Measurements from ENCODE around the gene NCBP1. TPM values are rescaled to one million over a fixed set of nuclear protein-coding genes. Genes with fewer than 3 reads are reported as not detected.

NCBP1 gene
- polyA plus RNA-seq, 1 of the 3 experiments (the other 2 are of a cell fraction): 11.3 TPM

DNA sequence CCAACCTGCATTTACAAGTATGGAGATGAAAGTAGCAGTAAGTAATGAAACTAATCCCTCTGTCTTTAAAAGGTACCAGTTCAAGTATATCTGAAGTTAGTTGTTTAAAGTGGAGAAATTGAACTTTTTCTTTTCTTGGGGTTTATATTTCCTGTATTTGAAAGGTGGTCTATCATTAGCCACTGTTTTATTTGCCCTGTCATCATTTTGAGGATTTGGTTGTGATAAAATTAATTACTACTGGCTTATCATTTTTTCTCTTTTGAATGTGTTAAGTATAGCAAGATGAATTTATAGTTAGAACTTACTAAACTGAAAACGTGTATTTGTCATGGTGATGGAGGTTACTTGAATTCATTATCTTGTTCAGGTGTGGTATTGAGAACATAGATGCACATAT, 25.1 kb downstream of the NCBP1 start:
- Histone ChIP-seq H4K20me1 (ENCODE audit: insufficient read depth) (no peaks in the 10 kb centered on the region), H3K4me1 (ENCODE audit: control insufficient read depth in 1 of 2, insufficient read depth in 2 of 2, low read depth in 1 of 2, low read length in 1 of 2) (no peaks in the 10 kb centered on the region), H3K9me2 (no peaks in the 10 kb centered on the region), H3K27me3 (ENCODE audit: insufficient read depth) (no peaks in the 10 kb centered on the region), H3K9ac (no peak overlapping the region), H3K27ac (ENCODE audit: low read depth in 2 of 2, low read length in 1 of 2) (no peak overlapping the region), H3K4me3 (ENCODE audit: low read depth in 2 of 2, low read length in 1 of 2) (no peak overlapping the region), H3K36me3 (replicated peaks in 1 of 2; ENCODE audit: control insufficient read depth in 1 of 2, insufficient read depth in 2 of 2, low read length in 1 of 2) (peaks cover 87 to 89% of the 10 kb centered on the region in 2 experiments), H2AFZ (ENCODE audit: low read depth) (no peak overlapping the region), H3F3A (replicated peaks; ENCODE audit: insufficient read depth) (peaks cover 7% of the 10 kb centered on the region), H3K9me3 (no peaks in the 10 kb centered on the region), H3K79me2 (ENCODE audit: insufficient read depth) (no peaks in the 10 kb centered on the region), H3K4me2 (no peak overlapping the region)
- DNase-seq: no peak
- POLR2A ChIA-PET: no interaction called here
- CTCF ChIA-PET: interaction anchor here (0.9 to 1.0 kb wide), 2 partner anchors 18 to 21 kb away, joined by 3 read pairs; no protein-coding TSS in a partner anchor
- TF ChIP-seq EP300 (IDR thresholded peaks at IDR 0.05; ENCODE audit: borderline replicate concordance in 1 of 2, low read depth in 1 of 2, low read length in 1 of 2) (no peak), TCF12 (IDR thresholded peaks at IDR 0.05) (no peak), JUND (IDR thresholded peaks at IDR 0.05) (no peak), MXI1 (IDR thresholded peaks at IDR 0.05; ENCODE audit: low read depth, low read length) (no peak), SMC3 (IDR thresholded peaks at IDR 0.05; ENCODE audit: low read depth, low read length) (no peak), RCOR1 (IDR thresholded peaks at IDR 0.05; ENCODE audit: low read length) (no peak), YY1 (IDR thresholded peaks at IDR 0.05; ENCODE audit: low read depth) (no peak), GABPA (IDR thresholded peaks at IDR 0.05; ENCODE audit: low read depth) (no peak), RFX5 (IDR thresholded peaks at IDR 0.05; ENCODE audit: low read length) (no peak), RXRA (IDR thresholded peaks at IDR 0.05; ENCODE audit: borderline replicate concordance, low read depth) (no peak)
- TF ChIP-seq, protein P1, sequence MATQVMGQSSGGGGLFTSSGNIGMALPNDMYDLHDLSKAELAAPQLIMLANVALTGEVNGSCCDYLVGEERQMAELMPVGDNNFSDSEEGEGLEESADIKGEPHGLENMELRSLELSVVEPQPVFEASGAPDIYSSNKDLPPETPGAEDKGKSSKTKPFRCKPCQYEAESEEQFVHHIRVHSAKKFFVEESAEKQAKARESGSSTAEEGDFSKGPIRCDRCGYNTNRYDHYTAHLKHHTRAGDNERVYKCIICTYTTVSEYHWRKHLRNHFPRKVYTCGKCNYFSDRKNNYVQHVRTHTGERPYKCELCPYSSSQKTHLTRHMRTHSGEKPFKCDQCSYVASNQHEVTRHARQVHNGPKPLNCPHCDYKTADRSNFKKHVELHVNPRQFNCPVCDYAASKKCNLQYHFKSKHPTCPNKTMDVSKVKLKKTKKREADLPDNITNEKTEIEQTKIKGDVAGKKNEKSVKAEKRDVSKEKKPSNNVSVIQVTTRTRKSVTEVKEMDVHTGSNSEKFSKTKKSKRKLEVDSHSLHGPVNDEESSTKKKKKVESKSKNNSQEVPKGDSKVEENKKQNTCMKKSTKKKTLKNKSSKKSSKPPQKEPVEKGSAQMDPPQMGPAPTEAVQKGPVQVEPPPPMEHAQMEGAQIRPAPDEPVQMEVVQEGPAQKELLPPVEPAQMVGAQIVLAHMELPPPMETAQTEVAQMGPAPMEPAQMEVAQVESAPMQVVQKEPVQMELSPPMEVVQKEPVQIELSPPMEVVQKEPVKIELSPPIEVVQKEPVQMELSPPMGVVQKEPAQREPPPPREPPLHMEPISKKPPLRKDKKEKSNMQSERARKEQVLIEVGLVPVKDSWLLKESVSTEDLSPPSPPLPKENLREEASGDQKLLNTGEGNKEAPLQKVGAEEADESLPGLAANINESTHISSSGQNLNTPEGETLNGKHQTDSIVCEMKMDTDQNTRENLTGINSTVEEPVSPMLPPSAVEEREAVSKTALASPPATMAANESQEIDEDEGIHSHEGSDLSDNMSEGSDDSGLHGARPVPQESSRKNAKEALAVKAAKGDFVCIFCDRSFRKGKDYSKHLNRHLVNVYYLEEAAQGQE (IDR thresholded peaks at IDR 0.05; ENCODE audit: low read depth, low read length): no peak
- 52% methylated on average over 1 of the region's 1 CpG for WGBS (ENCODE audit: low lambda C conversion rate)

DNA sequence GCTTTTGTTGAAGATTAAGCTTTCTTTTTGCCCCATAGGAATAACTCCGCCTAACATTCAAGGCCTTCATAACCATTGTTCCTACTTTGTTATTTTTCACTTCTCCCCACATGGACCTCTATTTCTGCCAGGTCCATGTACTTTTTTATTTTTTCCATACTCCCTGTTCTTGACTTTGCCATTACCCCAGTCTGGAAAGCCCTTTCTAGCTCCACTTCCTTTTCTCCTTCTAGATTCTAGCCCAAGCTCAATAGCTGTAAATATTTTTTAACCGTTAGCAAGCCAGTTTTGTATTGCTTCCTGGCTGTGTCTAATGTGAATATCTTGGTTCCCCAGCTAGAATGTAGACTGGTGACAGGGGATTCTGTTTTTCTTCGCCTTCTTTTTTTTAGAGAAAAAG, 26.1 kb downstream of the NCBP1 start:
- no peaks in the 10 kb centered on the region for H3K9me3 ChIP-seq
- peaks cover 85 to 87% of the 10 kb centered on the region in 2 experiments for H3K36me3 ChIP-seq (replicated peaks in 1 of 2; ENCODE audit: control insufficient read depth in 1 of 2, insufficient read depth in 2 of 2, low read length in 1 of 2)

More for the DNA sequence above, 26.1 kb downstream of the NCBP1 start:
- Histone ChIP-seq H3K27me3 (ENCODE audit: insufficient read depth) (no peaks in the 10 kb centered on the region), H3K9me2 (no peaks in the 10 kb centered on the region), H3K27ac (ENCODE audit: low read depth in 2 of 2, low read length in 1 of 2) (no peak overlapping the region), H3K4me1 (ENCODE audit: control insufficient read depth in 1 of 2, insufficient read depth in 2 of 2, low read depth in 1 of 2, low read length in 1 of 2) (no peaks in the 10 kb centered on the region), H3K79me2 (ENCODE audit: insufficient read depth) (no peaks in the 10 kb centered on the region), H4K20me1 (ENCODE audit: insufficient read depth) (no peaks in the 10 kb centered on the region), H3K4me3 (ENCODE audit: low read depth in 2 of 2, low read length in 1 of 2) (no peak overlapping the region), H3K4me2 (no peak overlapping the region), H3K9ac (no peak overlapping the region), H3F3A (replicated peaks; ENCODE audit: insufficient read depth) (peaks cover 7% of the 10 kb centered on the region), H2AFZ (ENCODE audit: low read depth) (no peak overlapping the region)
- ChIA-PET POLR2A (interaction anchor here (0.8 kb wide), 1 partner anchor 14 kb away, joined by 5 read pairs; no protein-coding TSS in a partner anchor), CTCF (no interaction called here)
- no peak for TF ChIP-seq JUND (IDR thresholded peaks at IDR 0.05)
- no peak for TF ChIP-seq RFX5 (IDR thresholded peaks at IDR 0.05; ENCODE audit: low read length)
- no peak for TF ChIP-seq POLR2AphosphoS5 (IDR thresholded peaks at IDR 0.05; ENCODE audit: low read depth, low read length)
- WGBS (ENCODE audit: low lambda C conversion rate): 99% methylated on average over 3 of the region's 3 CpGs
- DNase-seq: no peak

Data from SK-N-SH (cell line).